GM19467 (cell line): ENCODE data around the gene ZNF277.
A peak's percentile ranks its signal among the peaks of the same experiment; 100 is the strongest.
"Not testable (repeated sequence)": the region's sequence is repeated elsewhere in the genome, so short reads cannot be mapped to it uniquely, and the experiment has no call there.

Experiments used
- ATAC-seq: cut with Tn5 transposase; IDR thresholded peaks from one replicate; pipeline ENCODE4 v1.9.1; 2021; ENCODE audit warnings: mild to moderate bottlenecking, moderate library complexity; ENCODE audit not compliant: unreplicated experiment

Gene ZNF277

GRCh38 chr7:112383671-112384417, 177.3 kb downstream of the ZNF277 start:
- ATAC-seq, result peak; percentile 56

- no peak for ATAC-seq
These were observed 179.0 kb downstream of the ZNF277 start for GRCh38 chr7:112385516-112385915.

DNA sequence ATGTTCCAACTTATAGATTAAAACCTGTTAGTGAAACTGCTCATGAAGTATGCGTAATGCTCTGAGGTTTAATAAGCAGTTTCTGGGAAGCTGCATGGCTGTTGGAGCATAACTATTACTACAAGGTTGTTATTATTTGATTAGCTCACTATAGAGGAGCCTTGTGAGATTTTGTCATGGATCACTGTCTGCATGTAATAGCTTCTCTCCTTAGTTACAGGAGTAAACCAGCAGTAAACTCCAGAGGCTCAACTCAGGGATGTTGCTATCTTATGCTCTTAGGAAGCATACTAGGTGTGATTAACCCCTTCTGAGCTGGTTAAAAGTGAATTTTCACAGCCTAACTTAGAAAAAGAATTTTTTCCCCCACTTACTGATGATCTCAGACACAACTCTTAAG, 180.1 kb downstream of the ZNF277 start:
- ATAC-seq, result no peak

- ATAC-seq, result no peak
These were observed 183.7 kb downstream of the ZNF277 start for GRCh38 chr7:112390167-112390566.

DNA sequence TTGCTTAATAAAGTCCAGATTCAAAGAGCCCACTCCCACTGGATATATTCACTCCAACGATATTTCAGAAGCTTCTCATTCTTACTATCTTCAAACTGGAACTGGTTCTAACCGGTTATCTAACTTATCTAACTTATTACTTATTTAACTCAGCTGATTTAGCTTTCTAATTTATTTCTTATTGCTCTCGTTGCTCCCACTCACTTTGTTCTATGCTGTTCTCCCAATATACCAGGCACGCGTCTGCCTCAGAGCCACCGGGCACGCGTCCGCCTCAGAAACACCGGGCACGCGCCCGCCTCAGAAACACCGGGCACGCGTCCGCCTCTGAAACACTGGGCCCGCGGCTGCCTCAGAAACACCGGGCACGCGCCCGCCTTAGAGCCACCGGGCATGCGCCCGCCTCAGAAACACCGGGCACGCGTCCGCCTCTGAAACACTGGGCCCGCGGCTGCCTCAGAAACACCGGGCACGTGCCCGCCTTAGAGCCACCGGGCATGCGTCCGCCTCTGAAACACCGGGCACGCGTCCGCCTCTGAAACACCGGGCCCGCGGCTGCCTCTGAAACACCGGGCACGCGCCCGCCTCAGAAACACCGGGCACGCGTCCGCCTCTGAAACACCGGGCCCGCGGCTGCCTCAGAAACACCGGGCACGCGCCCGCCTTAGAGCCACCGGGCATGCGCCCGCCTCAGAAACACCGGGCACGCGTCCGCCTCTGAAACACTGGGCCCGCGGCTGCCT, 184.8 kb downstream of the ZNF277 start:
- ATAC-seq, result not testable (repeated sequence)

GRCh38 chr7:112391841-112392286, 185.4 kb downstream of the ZNF277 start:
- ATAC-seq, result peak; percentile 60
